ENCODE measurements around the gene PABPC3.

The PABPC3 gene

GRCh38 chr13:25095851-25096453, at the start of gene PABPC3:
Gene PABPC3, plus strand, starts transcription at chr13:25096136. Its CDS starts 63 bp downstream, at chr13:25096199.
- H3K36me3 Mint-ChIP-seq (ENCODE audit: low read depth) = no peaks in the 10 kb centered on the region
- peaks cover 49% of the 10 kb centered on the region for H3K27me3 Mint-ChIP-seq (ENCODE audit: low read depth)
- H3K9me3 Mint-ChIP-seq = no peaks in the 10 kb centered on the region
- H3K27ac Mint-ChIP-seq = no peak within 1 kb of the TSS
- peaks cover 2% of the 10 kb centered on the region for H3K4me1 Mint-ChIP-seq (ENCODE audit: low read depth)
- H3K4me3 Mint-ChIP-seq = no peak within 1 kb of the TSS

- Mint-ChIP-seq H3K9me3 (peaks cover 8% of the 10 kb centered on the region), H3K36me3 (ENCODE audit: low read depth) (no peaks in the 10 kb centered on the region), H3K27me3 (ENCODE audit: low read depth) (peaks cover 83% of the 10 kb centered on the region), H3K27ac (no peak overlapping the region), H3K4me1 (ENCODE audit: low read depth) (peaks cover 3% of the 10 kb centered on the region), H3K4me3 (no peak overlapping the region)
Measured at GRCh38 chr13:25046274-25046984, 49.5 kb upstream of the PABPC3 start.

GRCh38 chr13:25046985-25047511, 48.9 kb upstream of the PABPC3 start:
- H3K4me1 Mint-ChIP-seq (ENCODE audit: low read depth) = peaks cover 3% of the 10 kb centered on the region
- H3K36me3 Mint-ChIP-seq (ENCODE audit: low read depth) = no peaks in the 10 kb centered on the region
- H3K4me3 Mint-ChIP-seq = no peak overlapping the region
- no peak overlapping the region for H3K27ac Mint-ChIP-seq
- H3K9me3 Mint-ChIP-seq = peaks cover 10% of the 10 kb centered on the region
- H3K27me3 Mint-ChIP-seq (ENCODE audit: low read depth) = peaks cover 78% of the 10 kb centered on the region

GRCh38 chr13:25051065-25051464, 44.9 kb upstream of the PABPC3 start:
- Mint-ChIP-seq H3K36me3 (ENCODE audit: low read depth) (no peaks in the 10 kb centered on the region), H3K4me3 (no peak overlapping the region), H3K27ac (no peak overlapping the region), H3K9me3 (peaks cover 10% of the 10 kb centered on the region), H3K27me3 (ENCODE audit: low read depth) (peaks cover 80% of the 10 kb centered on the region), H3K4me1 (ENCODE audit: low read depth) (peaks cover 3% of the 10 kb centered on the region)

GRCh38 chr13:25059166-25059565, 36.8 kb upstream of the PABPC3 start:
- H3K27me3 Mint-ChIP-seq (ENCODE audit: low read depth) = peaks cover 9% of the 10 kb centered on the region
- H3K4me3 Mint-ChIP-seq = no peak overlapping the region
- H3K36me3 Mint-ChIP-seq (ENCODE audit: low read depth) = no peaks in the 10 kb centered on the region
- no peak overlapping the region for H3K27ac Mint-ChIP-seq
- H3K4me1 Mint-ChIP-seq (ENCODE audit: low read depth) = no peaks in the 10 kb centered on the region
- H3K9me3 Mint-ChIP-seq = no peaks in the 10 kb centered on the region

- Mint-ChIP-seq H3K4me3 (no peak overlapping the region), H3K27me3 (ENCODE audit: low read depth) (peaks cover 2% of the 10 kb centered on the region), H3K27ac (no peak overlapping the region), H3K4me1 (ENCODE audit: low read depth) (no peaks in the 10 kb centered on the region), H3K9me3 (no peaks in the 10 kb centered on the region), H3K36me3 (ENCODE audit: low read depth) (no peaks in the 10 kb centered on the region)
Measured at GRCh38 chr13:25059958-25060357, 36.0 kb upstream of the PABPC3 start.

- Mint-ChIP-seq H3K27ac (no peak overlapping the region), H3K4me1 (ENCODE audit: low read depth) (no peaks in the 10 kb centered on the region), H3K36me3 (ENCODE audit: low read depth) (no peaks in the 10 kb centered on the region), H3K4me3 (no peak overlapping the region), H3K9me3 (no peaks in the 10 kb centered on the region), H3K27me3 (ENCODE audit: low read depth) (peaks cover 10% of the 10 kb centered on the region)
Measured at GRCh38 chr13:25062479-25062878, 33.5 kb upstream of the PABPC3 start.

- Mint-ChIP-seq H3K36me3 (ENCODE audit: low read depth) (no peaks in the 10 kb centered on the region), H3K4me3 (no peak overlapping the region), H3K27me3 (ENCODE audit: low read depth) (peaks cover 14% of the 10 kb centered on the region), H3K4me1 (ENCODE audit: low read depth) (no peaks in the 10 kb centered on the region), H3K27ac (no peak overlapping the region), H3K9me3 (no peaks in the 10 kb centered on the region)
Measured at GRCh38 chr13:25064396-25064795, 31.5 kb upstream of the PABPC3 start.

GRCh38 chr13:25065974-25066770, 29.8 kb upstream of the PABPC3 start:
- no peak overlapping the region for H3K4me3 Mint-ChIP-seq

GRCh38 chr13:25067064-25067463, 28.9 kb upstream of the PABPC3 start:
- peaks cover 24% of the 10 kb centered on the region for H3K27me3 Mint-ChIP-seq (ENCODE audit: low read depth)
- no peaks in the 10 kb centered on the region for H3K4me1 Mint-ChIP-seq (ENCODE audit: low read depth)
- no peak overlapping the region for H3K4me3 Mint-ChIP-seq
- H3K36me3 Mint-ChIP-seq (ENCODE audit: low read depth) = no peaks in the 10 kb centered on the region
- H3K9me3 Mint-ChIP-seq = no peaks in the 10 kb centered on the region
- H3K27ac Mint-ChIP-seq = no peak overlapping the region

More at GRCh38 chr13:25065974-25066770, 29.8 kb upstream of the PABPC3 start:
- H3K9me3 Mint-ChIP-seq = no peaks in the 10 kb centered on the region
- peaks cover 24% of the 10 kb centered on the region for H3K27me3 Mint-ChIP-seq (ENCODE audit: low read depth)
- no peaks in the 10 kb centered on the region for H3K36me3 Mint-ChIP-seq (ENCODE audit: low read depth)
- no peaks in the 10 kb centered on the region for H3K4me1 Mint-ChIP-seq (ENCODE audit: low read depth)
- H3K27ac Mint-ChIP-seq = no peak overlapping the region

- Mint-ChIP-seq H3K9me3 (no peaks in the 10 kb centered on the region), H3K27ac (no peak overlapping the region), H3K36me3 (ENCODE audit: low read depth) (no peaks in the 10 kb centered on the region), H3K4me3 (no peak overlapping the region), H3K4me1 (ENCODE audit: low read depth) (no peaks in the 10 kb centered on the region), H3K27me3 (ENCODE audit: low read depth) (peaks cover 27% of the 10 kb centered on the region)
Measured at GRCh38 chr13:25068810-25069209, 27.1 kb upstream of the PABPC3 start.

GRCh38 chr13:25069236-25069635, 26.7 kb upstream of the PABPC3 start:
- Mint-ChIP-seq H3K4me3 (no peak overlapping the region), H3K27me3 (ENCODE audit: low read depth) (peaks cover 27% of the 10 kb centered on the region), H3K9me3 (no peaks in the 10 kb centered on the region), H3K36me3 (ENCODE audit: low read depth) (no peaks in the 10 kb centered on the region), H3K4me1 (ENCODE audit: low read depth) (no peaks in the 10 kb centered on the region), H3K27ac (no peak overlapping the region)

- Mint-ChIP-seq H3K4me3 (no peak overlapping the region), H3K27ac (no peak overlapping the region), H3K36me3 (ENCODE audit: low read depth) (no peaks in the 10 kb centered on the region), H3K27me3 (ENCODE audit: low read depth) (peaks cover 27% of the 10 kb centered on the region), H3K4me1 (ENCODE audit: low read depth) (no peaks in the 10 kb centered on the region), H3K9me3 (no peaks in the 10 kb centered on the region)
Measured at GRCh38 chr13:25069911-25070310, 26.0 kb upstream of the PABPC3 start.

- Mint-ChIP-seq H3K27me3 (ENCODE audit: low read depth) (peaks cover 10% of the 10 kb centered on the region), H3K36me3 (ENCODE audit: low read depth) (no peaks in the 10 kb centered on the region), H3K4me1 (ENCODE audit: low read depth) (no peaks in the 10 kb centered on the region), H3K9me3 (no peaks in the 10 kb centered on the region), H3K4me3 (no peak overlapping the region), H3K27ac (no peak overlapping the region)
Measured at GRCh38 chr13:25080773-25081172, 15.2 kb upstream of the PABPC3 start.

All from T-helper 1 cell treated with Interleukin-12 subunit alpha and Interleukin-12 subunit beta and Interleukin-4 antibody, amounts not matched to agents 30 μg/mL and 1 μg/mL, for 36 hours (primary cell).